Activated CD4-positive, alpha-beta T cell treated with anti-CD3 and anti-CD28 coated beads for 4 hours (primary cell): Measurements from ENCODE around the gene IL10RB.

Experiments used
- DNase-seq, 2 donors: peaks; one replicate each; pipeline ENCODE4 v3.0.0-alpha.2; 2020

Gene IL10RB

DNA sequence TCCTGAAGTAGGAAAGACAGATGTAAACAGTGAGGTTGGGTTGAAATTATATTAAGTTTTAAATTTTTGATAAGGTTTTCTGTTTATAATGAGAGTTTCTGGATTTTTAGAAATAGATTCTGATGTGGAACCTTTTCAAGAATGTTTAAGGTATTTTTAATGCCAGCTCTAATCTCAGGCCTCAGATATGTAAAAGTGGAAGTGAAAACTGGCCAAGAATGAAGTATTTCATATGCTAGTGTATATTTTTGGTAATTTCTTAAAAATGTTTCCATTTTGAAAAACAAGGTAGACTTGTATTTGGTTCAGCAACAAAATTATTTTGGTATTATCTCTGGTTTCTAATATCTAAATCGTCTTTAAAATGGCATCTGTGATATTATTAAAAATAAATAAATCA is 73.0 kb downstream of the IL10RB start:
- no peak for DNase-seq

GRCh38 chr21:33339918-33340317 is 73.8 kb downstream of the IL10RB start:
- DNase-seq, result no peak

- DNase-seq, result no peak
Measured at GRCh38 chr21:33345751-33346238, 79.6 kb downstream of the IL10RB start.
